GM18873 (cell line): ENCODE measurements around the gene CD8A.

Experiments used
- ATAC-seq: cut with Tn5 transposase; IDR thresholded peaks from one replicate; pipeline ENCODE4 v1.9.1; 2021; ENCODE audit warnings: mild to moderate bottlenecking, moderate library complexity, moderate number of reproducible peaks; ENCODE audit not compliant: unreplicated experiment, low FRiP score

Gene CD8A

GRCh38 chr2:86781363-86781762 is 9.3 kb downstream of the CD8A start:
- no peak for ATAC-seq

DNA sequence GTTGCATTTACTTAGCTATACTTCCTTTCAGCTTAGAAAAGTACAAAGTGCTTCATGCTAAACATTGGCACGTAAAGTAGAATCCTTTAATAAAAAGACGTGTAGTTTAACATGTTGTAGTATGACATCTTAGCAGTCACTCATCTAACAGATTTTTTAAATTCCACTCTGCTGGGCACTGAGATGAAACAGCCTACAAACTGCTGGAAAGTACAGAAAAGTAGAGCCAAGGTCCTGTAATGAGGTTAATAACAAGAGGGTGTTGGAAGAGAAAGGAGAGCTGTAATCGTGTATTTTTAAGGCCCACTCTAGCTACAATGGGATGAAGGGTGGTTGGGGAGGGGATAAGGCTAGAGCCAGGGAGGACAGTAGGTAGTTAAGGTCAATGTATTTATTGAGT is 10.7 kb downstream of the CD8A start:
- ATAC-seq, result no peak

DNA sequence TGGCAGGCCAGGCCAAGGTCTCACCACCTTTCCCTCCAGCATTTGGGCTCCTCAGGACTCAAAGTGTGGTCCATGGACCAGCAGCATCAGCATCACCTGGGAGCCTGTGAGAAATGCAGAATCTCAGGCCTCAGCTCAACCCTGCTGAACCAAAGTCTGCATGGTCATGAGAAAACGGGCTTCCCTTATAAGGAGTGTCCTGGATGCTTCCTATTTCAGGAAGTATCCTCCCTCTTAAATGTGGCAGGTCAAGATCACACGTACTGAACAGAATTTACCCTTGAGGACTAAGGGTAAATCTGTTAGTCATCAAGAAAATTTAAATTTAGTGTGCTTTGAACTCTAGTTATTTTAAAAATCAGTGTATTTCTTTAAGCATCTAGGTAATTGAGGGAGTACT is 11.8 kb downstream of the CD8A start:
- no peak for ATAC-seq

DNA sequence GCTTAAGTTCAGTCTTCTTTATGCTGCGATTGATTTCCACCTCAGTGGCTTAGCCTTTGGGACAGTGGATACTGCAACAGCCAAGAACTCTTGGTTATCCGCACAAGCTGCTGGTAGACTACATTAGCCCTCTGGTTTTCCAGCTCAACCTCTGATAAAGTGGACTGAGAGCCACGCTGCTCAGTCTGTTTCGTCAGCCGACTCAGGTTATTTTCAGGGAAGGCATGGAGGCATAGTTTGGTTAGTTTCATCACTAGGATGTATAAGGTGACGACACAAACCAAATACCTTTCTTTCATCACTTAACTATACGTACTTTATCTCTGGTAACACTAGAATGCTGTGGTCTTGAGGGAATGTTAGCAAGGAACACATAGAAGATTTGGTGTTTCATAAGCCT is 14.2 kb downstream of the CD8A start:
- ATAC-seq, result no peak

- ATAC-seq, result no peak
Observed at GRCh38 chr2:86775338-86775737, 15.4 kb downstream of the CD8A start.

- ATAC-seq, result no peak
Observed at GRCh38 chr2:86774862-86775261, 15.9 kb downstream of the CD8A start.

DNA sequence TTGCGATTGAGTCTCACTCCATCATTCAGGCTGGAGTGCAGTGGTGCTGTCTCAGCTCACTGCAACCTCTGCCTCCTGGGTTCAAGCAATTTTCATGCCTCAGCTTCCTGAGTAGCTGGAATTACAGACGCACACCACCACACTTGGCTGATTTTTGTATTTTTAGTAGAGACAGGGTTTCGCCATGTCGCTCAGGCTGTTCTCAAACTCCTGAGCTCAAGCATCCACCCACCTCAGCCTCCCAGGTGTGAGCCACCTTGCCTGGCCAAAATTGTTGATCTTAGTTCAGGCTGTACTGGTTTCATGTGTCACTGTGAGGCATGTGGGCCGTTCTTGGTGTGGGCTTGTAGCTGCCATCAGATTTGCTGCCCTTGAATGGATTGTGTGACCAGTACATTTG is 18.1 kb downstream of the CD8A start:
- ATAC-seq, result no peak

- no peak for ATAC-seq
Observed at GRCh38 chr2:86770816-86771301, 19.9 kb downstream of the CD8A start.

- no peak for ATAC-seq
Observed at GRCh38 chr2:86769838-86770237, 20.9 kb downstream of the CD8A start.

GRCh38 chr2:86768189-86768949 is 22.3 kb downstream of the CD8A start:
- no peak for ATAC-seq

DNA sequence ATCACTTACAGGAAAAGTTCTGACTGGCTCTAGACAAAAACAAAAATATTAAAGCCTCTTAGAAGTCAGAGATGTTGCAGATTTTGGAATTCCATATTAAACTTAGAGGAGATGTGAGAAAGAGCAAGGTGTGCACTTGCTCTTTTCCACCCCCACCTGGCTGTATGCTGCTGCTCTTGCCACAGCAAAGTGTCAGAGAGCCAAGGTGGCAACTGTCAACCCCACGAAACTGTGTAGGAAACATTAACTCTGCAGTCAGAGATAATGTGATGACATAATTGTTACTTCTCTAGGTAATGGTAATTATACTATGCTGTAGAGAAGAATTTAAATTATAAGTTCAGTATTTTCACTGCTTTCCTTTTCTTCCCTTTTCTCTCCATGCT is 25.4 kb downstream of the CD8A start:
- no peak for ATAC-seq

DNA sequence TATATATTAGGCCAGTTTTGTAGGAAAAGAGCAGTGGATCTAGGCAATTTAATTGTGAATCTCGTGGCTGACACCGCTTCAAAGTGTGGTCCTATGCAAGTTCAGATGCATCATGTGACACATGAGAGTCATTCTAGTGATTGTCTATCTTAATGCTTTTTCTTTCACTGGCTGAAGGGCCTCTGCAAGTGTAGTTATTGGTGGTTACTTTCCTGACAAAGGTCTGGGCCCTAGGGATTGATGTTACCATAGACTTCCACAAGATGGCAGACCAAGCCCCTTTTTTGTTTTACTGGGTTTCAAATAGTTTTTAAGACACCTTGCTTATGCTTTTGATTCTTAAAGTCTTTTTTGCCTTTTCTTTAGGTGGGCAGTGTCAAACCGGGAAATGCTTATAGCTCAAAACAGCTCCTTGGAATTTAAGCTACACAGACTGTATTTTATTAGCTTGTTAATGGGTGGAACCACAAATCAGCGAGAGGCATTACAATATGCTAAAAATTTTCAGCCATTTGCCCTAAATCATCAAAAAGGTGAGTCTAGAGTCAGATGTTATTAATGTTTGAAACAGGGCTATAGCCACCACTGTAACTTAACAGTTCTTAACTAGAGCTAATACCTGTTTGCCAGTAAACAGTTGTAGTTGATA is 25.9 kb downstream of the CD8A start:
- no peak for ATAC-seq

DNA sequence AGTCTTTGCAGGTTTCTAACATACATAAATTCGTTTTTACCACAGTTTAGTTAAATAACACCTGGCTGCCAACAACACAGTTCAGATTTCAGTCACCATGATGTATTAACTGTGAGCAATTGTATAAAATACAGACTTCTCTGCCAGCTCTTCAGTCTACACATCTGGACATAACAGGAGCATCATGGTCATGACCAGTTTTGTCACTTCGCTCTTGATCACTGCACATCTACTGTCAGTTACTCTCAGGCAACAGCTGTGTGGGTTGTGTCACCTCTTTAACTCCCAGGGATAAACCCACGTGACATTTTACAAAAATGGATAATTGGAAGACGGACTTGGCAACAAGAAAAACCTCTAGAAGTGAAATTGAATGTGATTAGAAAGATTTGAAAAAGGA is 30.3 kb downstream of the CD8A start:
- ATAC-seq, result no peak

DNA sequence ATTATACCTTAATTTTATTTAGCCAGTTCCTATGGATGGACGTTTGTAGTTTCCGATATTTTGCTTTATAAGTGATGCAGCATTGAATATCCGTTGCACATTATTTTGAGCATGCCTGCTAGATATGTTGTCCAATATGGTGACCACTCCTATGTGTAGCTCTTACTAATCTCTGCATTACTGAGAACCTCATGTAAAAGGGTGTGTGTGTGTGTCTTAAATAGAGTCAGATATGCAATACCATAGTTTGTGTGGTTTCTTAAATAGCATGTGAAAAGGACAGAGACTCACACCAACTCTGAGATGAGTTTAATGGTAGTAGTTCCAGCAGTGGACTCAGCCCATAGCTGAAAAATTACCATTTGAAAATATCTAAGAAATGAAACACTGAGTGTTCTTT is 32.3 kb downstream of the CD8A start:
- no peak for ATAC-seq

GRCh38 chr2:86753606-86754005 is 37.1 kb downstream of the CD8A start:
- ATAC-seq, result no peak

DNA sequence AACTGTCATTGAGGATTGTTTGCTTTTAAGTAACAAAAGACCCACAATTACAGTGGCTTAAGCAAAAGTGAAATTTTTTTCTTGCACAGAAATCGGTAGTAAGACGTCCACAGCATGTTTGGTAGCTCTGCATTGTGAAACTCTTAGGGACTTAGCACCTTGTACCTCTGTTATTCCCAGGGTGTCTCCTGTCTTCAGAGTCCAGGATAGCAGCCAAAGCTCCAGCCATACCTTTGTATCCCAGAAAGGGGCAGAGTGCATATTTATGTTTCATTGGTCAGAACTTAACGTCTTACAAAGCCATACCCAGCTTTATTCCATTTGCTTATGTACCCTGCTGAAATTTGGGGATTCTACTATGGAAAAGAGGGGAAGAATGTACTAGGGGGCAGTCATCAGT is 37.8 kb downstream of the CD8A start:
- no peak for ATAC-seq

DNA sequence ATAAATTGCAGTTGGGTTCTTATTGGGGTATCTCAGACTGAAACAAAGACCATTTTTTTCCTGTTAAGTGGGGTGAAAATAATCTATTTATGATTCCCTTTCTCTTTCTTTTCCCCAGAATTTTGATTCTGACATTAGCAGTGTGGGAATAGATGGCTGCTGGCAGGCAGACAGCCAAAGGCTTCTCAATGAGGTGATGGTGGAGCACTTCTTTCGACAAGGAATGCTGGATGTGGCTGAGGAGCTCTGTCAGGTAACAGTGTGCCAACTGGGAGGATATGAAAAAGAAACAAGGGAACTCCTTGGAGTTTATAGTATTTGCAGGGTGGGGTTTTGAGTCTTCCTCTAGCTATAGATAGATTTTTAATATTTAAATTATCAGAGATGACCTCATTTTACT is 38.9 kb downstream of the CD8A start:
- ATAC-seq, result no peak

GRCh38 chr2:86750240-86750839 is 40.4 kb downstream of the CD8A start:
- no peak for ATAC-seq

GRCh38 chr2:86747711-86748639 is 42.7 kb downstream of the CD8A start:
- peak; percentile 60 for ATAC-seq

DNA sequence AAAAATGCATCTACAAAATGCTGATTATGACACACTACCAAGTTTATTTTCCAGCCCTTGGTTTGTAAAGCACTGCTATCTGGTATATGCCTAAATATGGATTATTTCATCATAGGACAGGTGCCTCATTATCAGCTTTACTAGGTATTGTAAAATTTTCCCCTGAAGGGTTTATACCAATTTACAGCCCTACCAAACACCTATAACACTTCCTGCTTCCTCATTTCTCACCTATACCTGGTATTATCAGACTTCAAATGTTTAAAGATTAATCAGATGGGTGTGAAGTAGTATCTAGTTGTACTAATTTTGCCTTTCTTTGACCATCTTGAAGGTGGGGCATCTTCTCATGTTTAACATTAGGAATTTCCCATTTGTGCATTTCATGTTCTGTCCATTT is 43.8 kb downstream of the CD8A start:
- ATAC-seq, result no peak

DNA sequence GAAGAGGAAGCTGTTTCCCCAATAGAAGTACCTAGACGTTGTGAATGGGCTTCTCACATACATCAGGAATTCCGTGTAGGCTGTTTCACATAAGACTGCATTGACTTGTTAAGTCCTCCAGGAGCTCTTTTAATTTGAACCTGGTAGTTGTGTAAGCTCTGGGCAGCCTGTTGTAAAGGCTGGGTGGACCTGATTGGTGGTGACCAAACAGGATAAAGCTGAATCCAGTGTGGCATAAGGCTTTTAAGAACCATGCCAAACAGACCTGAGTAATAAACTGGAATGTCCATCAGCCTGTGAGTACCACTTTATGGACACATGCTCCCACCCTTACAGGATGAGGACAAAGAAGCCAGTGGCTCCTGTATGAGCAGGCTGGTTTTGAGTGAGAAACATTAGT is 46.6 kb downstream of the CD8A start:
- ATAC-seq, result no peak
